Measurements from ENCODE around the gene BTBD9. TPM values are rescaled to one million over a fixed set of nuclear protein-coding genes. Genes with fewer than 3 reads are reported as not detected.

BTBD9 gene
- total RNA-seq, 1 donor from 2014 or later, result 18.1 TPM

DNA sequence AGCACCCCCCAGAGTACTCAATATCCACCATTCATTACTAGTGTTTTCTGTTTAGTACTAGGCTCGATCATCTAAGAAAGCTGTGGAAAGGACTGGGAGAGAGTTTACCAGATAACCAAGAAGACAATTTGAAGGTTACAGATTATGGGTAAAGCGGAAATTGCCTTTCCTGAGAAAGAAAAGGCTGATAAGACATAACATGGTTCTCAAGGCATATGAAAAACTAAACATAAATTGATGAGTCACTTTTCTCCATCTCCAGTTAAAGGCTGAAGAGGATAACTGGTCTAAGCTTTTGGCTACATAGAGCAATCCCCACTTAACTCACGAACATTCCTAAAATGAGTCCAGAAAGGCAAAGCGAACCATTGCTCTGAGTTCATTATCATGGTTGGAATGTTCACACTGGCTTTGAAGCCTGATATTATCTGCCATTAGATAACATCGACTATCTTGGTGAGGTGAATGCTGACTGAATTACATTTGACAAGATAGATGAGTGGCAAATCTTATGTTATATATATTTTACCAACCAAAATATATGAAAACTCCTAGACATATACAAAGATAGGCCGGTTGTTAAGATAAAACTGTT, 65.8 kb downstream of the BTBD9 start:
- DNase-seq, result no peak
- intact Hi-C loops (cut with micrococcal nuclease), result loop anchor here (5.0 kb wide), 1 partner anchor 233 kb away; no protein-coding TSS in a partner anchor
- no peak for ATAC-seq

- DNase-seq (no peak), ATAC-seq (no peak)
- intact Hi-C loops (cut with micrococcal nuclease), result loop anchor here (5.0 kb wide), 1 partner anchor 235 kb away; no protein-coding TSS in a partner anchor
Measured at GRCh38 chr6:38572186-38572813, 67.4 kb downstream of the BTBD9 start.

- ATAC-seq (no peak), DNase-seq (no peak)
- intact Hi-C loops (cut with micrococcal nuclease), result loop anchor here (5.0 kb wide), 1 partner anchor 236 kb away; no protein-coding TSS in a partner anchor
Measured at GRCh38 chr6:38571721-38572120, 68.0 kb downstream of the BTBD9 start.

DNA sequence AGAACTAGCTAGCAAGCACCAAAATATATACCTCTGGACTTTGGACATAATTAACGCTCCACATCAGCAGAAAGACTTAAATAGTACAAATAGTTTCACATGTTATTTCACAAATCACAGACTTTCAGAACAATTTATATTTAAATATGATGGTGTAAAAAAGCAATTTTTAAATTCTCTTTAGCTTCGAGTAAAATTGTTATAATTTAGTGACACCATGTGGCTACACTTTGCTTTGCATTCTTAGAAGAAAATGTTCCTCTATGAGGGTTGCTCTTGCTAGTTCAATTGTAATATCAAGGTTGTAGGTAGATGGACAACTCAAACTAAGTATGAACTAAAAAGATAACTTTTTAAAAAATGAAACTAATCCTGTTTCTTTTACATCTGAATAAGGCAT, 69.0 kb downstream of the BTBD9 start:
- DNase-seq, result no peak
- intact Hi-C loops (cut with micrococcal nuclease), result loop anchor here (5.0 kb wide), 1 partner anchor 237 kb away; no protein-coding TSS in a partner anchor
- ATAC-seq, result no peak

DNA sequence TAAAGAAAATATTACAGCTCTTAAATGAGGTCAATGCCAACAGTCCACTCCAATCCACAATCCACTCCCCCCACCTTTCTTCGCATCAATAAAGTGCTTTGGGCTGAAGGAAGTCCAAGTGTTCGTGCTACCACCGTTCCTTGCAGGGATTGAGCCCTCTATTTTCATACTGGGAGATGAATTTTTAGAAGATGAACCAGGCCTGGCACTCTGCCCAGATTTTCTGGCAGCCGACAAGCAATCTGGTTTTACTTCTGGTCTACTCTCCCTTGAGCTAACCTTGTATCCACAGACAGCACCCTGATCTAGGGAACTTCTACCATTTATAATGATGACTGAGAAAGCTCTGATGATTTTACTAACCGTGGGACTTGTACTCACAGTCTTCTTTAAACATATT, 72.3 kb downstream of the BTBD9 start:
- ATAC-seq, result peak; percentile 84
- intact Hi-C loops (cut with micrococcal nuclease), result no loop called here
- peak; percentile 83 for DNase-seq

DNA sequence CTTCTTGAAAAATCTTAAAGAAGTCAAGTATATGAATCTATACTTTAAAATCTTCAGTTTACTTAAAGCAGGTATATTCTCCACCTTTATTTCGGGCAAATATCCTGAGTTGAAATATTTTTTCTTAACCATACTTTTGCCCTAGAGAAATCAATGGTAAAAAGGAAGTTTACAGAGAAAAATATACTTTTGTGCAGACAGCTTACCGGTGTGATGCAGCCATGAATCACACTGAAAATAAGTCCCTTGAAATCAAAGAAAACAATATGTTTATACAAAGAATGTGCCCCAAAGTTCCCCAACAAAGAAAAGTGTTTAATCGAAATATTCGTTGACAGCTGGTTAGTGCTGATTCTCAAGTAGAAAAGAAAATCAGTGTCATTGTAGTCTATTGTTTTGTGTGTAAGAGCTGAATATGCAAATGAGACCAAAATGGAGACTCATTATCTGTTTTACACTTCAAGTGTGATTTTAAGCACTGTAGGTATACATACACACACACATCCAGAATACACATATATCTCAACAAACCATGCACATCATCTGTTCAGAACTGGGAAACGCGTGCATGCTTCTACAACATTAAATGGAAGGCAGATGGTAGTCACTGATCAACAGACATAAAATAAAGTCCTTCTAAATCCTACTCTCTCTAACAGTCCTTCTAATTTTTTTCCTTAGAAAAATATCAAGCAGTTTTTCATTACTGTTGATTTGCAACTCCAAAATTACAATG, 73.3 kb downstream of the BTBD9 start:
- no peak for DNase-seq
- intact Hi-C loops (cut with micrococcal nuclease), result no loop called here
- ATAC-seq, result no peak

DNA sequence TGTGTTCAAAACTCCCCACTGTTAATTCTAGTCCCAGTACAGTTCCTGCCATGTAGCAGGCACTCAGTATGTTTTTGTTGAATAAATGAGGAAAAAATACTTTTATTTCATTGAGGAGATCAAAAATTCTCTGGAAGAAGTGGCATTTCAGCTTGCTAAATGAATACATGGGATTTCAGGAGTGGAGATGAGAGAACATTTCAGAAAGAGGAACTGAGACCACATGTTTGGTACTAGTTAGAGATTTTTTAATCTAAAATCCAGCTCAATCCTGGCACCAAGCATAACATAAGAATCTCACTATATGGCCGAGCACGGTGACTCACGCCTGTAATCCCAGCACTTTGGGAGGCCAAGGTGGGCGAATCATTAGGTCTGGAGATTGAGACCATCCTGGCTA, 75.4 kb downstream of the BTBD9 start:
- intact Hi-C loops (cut with micrococcal nuclease), result no loop called here
- ATAC-seq (no peak), DNase-seq (no peak)

DNA sequence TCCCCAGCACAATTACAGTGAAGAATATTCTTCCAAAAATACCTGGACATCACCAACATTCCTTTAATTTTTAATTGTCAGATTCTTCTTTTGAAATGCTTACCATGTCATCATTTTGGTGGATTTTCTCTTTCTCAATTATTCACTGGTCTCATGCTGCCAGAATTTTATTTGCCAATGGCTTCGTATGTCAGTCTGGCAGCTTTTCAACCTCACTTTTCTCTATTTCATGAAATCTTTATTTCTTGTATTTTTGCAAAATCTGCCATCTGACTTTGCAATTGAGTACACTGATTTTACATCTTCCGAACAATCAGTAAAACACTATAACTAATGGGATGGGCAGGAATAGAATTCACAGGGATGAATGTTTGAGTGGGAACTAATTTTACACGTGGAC, 84.1 kb downstream of the BTBD9 start:
- intact Hi-C loops (cut with micrococcal nuclease), result no loop called here
- DNase-seq (no peak), ATAC-seq (no peak)

DNA sequence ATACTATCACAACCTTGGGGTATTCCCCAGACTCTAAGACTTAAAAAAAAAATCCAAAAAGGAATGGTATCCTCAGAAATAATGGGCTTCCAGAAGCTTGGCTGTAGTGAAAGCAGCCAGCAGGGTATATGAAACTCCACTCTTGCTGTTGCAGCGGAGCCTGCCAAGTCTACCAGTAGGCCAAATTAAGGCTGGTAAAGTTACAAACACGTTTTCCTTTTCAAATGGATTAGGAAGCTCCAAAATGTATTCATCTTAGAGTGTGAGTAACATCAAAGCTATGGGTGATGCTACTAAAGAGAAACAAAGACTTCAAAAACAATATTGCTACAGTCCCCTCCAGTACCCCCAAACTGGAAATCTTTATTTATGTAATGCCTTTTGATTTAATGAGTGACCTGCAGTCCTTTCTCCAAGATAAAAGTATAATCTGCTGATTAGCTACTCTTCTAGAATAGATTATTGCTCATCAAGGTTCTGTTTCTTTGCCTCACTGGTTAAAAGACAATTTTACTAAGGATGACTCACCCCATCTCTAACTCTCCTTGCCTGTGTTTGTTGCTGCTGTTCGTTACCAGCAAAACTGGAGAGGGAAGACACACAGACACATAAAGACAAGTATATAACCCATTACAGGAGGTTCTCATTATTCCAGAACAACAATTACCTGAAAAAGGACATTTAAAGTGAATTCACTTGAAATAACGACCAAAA, 84.9 kb downstream of the BTBD9 start:
- DNase-seq, result no peak
- intact Hi-C loops (cut with micrococcal nuclease), result no loop called here
- no peak for ATAC-seq

- no peak for ATAC-seq
- intact Hi-C loops (cut with micrococcal nuclease), result no loop called here
- no peak for DNase-seq
Measured at GRCh38 chr6:38554014-38554413, 85.7 kb downstream of the BTBD9 start.

- ATAC-seq, result peak; percentile 38
- intact Hi-C loops (cut with micrococcal nuclease), result no loop called here
- no peak for DNase-seq
Measured at GRCh38 chr6:38552121-38552520, 87.6 kb downstream of the BTBD9 start.

- DNase-seq (no peak), ATAC-seq (peak; percentile 38)
- intact Hi-C loops (cut with micrococcal nuclease), result no loop called here
Measured at GRCh38 chr6:38549795-38550194, 89.9 kb downstream of the BTBD9 start.

- peak; percentile 78 for ATAC-seq
- intact Hi-C loops (cut with micrococcal nuclease), result no loop called here
- DNase-seq, result no peak
Measured at GRCh38 chr6:38549180-38549579, 90.5 kb downstream of the BTBD9 start.

GRCh38 chr6:38543022-38543421, 96.7 kb downstream of the BTBD9 start:
- ATAC-seq (no peak), DNase-seq (no peak)
- intact Hi-C loops (cut with micrococcal nuclease), result no loop called here

GRCh38 chr6:38542031-38542430, 97.7 kb downstream of the BTBD9 start:
- intact Hi-C loops (cut with micrococcal nuclease), result no loop called here
- ATAC-seq, result no peak
- no peak for DNase-seq

DNA sequence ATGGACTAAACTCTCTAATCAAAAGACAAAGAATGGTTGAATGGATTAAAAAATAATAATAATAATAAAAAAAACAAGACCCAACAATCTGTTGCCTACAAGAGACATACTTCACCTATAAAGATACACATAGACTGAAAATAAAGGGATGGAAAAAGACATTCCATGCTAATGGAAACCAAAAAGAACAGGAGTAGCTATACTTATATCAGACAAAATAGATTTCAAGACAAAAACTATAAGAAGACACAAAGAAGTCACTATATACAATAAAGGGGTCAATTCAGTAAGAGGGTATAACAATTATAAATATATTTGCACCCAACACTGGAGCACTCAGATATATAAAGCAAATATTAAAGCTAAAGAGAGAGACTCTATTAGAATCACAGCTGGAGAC, 106.7 kb downstream of the BTBD9 start:
- intact Hi-C loops (cut with micrococcal nuclease), result no loop called here
- DNase-seq, result no peak
- ATAC-seq, result no peak

DNA sequence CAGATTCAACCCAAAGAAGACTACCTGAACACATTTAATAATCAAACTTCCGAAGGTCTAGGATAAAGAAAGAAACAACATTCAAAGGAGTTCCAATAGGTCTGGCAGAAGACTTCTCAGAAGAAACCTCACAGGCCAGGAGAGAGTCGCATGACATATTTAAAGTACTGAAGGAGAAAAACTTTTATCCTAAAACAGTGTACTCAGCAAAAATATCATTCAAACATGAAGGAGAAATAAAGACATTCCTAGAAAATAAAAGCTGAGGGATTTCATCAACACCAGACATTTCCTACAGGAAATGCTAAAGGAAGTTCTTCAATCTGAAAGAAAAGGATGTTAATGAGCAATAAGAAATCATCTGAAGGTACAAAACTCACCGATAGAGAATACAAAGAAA, 108.6 kb downstream of the BTBD9 start:
- no peak for ATAC-seq
- DNase-seq, result no peak
- intact Hi-C loops (cut with micrococcal nuclease), result no loop called here

- DNase-seq (no peak), ATAC-seq (no peak)
- intact Hi-C loops (cut with micrococcal nuclease), result no loop called here
Measured at GRCh38 chr6:38528196-38528965, 111.3 kb downstream of the BTBD9 start.

GRCh38 chr6:38527371-38527770, 112.4 kb downstream of the BTBD9 start:
- ATAC-seq, result no peak
- DNase-seq, result no peak
- intact Hi-C loops (cut with micrococcal nuclease), result no loop called here
